ENCODE data around the gene CHCHD1.
"Not testable (repeated sequence)": the region's sequence is repeated elsewhere in the genome, so short reads cannot be mapped to it uniquely, and the experiment has no call there.

GRCh38 chr10:73795491-73795890 lies 13.6 kb downstream of the CHCHD1 start:
- TF ChIP-seq, protein P1, sequence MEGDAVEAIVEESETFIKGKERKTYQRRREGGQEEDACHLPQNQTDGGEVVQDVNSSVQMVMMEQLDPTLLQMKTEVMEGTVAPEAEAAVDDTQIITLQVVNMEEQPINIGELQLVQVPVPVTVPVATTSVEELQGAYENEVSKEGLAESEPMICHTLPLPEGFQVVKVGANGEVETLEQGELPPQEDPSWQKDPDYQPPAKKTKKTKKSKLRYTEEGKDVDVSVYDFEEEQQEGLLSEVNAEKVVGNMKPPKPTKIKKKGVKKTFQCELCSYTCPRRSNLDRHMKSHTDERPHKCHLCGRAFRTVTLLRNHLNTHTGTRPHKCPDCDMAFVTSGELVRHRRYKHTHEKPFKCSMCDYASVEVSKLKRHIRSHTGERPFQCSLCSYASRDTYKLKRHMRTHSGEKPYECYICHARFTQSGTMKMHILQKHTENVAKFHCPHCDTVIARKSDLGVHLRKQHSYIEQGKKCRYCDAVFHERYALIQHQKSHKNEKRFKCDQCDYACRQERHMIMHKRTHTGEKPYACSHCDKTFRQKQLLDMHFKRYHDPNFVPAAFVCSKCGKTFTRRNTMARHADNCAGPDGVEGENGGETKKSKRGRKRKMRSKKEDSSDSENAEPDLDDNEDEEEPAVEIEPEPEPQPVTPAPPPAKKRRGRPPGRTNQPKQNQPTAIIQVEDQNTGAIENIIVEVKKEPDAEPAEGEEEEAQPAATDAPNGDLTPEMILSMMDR (IDR thresholded peaks at IDR 0.05; ENCODE audit: low read length), result not testable (repeated sequence)
- TF ChIP-seq EZH2phosphoT487 (IDR thresholded peaks at IDR 0.05; ENCODE audit: low read length); EZH2 (optimal IDR thresholded peaks at IDR 0.05; ENCODE audit: low read depth, low read length): not testable (repeated sequence)
